Measurements from ENCODE around the gene MAN2A2.

The MAN2A2 gene

DNA sequence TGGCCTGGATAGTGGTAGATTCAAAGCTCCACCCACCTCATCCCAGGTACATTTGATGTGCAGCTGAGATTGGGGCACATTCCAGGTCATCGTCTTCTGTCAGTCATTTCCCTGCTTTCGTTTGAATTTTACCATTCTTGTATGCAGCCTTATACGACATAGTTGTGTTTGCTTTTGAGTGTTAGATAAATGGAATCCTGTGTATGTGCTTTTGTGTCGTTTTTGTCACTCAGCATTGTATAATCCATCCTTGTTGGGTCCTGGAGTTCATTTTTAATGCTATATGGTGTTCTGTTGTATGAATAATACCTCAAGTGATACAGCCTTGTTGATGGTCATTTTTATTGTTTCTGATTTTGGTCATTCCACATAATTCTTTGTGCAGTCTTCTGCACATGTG is 58.9 kb downstream of the MAN2A2 start:
- TF ChIP-seq CTCF (IDR thresholded peaks at IDR 0.05), result no peak
- Histone ChIP-seq H3K36me3 (peaks cover 43% of the 10 kb centered on the region), H3K4me1 (ENCODE audit: control insufficient read depth in 1 of 2, insufficient read depth in 1 of 2, low read depth in 1 of 2, low read length in 1 of 2) (peaks cover 0 to 4% of the 10 kb centered on the region in 2 experiments), H3K27ac (no peak overlapping the region), H3K27me3 (no peaks in the 10 kb centered on the region), H3K4me3 (ENCODE audit: low read depth in 1 of 2, low read length in 1 of 2) (no peak overlapping the region), H3K9me3 (no peaks in the 10 kb centered on the region)

DNA sequence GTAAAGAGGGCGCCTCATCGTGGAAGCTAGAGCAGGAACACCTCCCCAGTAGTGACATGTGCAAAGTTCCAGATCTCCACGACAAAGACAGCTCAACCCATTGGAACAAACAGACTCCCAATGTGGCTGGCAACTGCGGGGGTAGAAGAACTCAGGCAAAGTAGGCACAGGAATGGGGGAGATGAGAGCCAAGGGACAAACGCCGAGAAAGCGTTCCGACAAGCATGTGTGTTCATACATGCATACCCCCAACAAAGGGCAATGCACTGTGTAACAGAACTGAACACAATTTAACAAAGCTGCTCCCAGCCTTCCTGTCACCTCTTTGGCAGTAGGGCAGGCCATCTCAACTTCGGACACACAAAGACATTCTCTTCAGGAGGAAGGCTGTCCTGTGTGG is 63.2 kb downstream of the MAN2A2 start:
- H3K4me3 ChIP-seq (ENCODE audit: low read depth in 1 of 2, low read length in 1 of 2), result no peak overlapping the region
- H3K9me3 ChIP-seq, result no peaks in the 10 kb centered on the region
- TF ChIP-seq CTCF (IDR thresholded peaks at IDR 0.05), result no peak
- H3K27ac ChIP-seq, result no peak overlapping the region
- no peaks in the 10 kb centered on the region for H3K27me3 ChIP-seq
- peaks cover 65% of the 10 kb centered on the region for H3K36me3 ChIP-seq
- H3K4me1 ChIP-seq (ENCODE audit: control insufficient read depth in 1 of 2, insufficient read depth in 1 of 2, low read depth in 1 of 2, low read length in 1 of 2), result no peaks in the 10 kb centered on the region

- TF ChIP-seq CTCF (IDR thresholded peaks at IDR 0.05), result no peak
- Histone ChIP-seq H3K36me3 (peaks cover 57% of the 10 kb centered on the region), H3K27me3 (no peaks in the 10 kb centered on the region), H3K4me3 (ENCODE audit: low read depth in 1 of 2, low read length in 1 of 2) (no peak overlapping the region), H3K4me1 (ENCODE audit: control insufficient read depth in 1 of 2, insufficient read depth in 1 of 2, low read depth in 1 of 2, low read length in 1 of 2) (no peaks in the 10 kb centered on the region), H3K9me3 (no peaks in the 10 kb centered on the region), H3K27ac (no peak overlapping the region)
Observed at GRCh38 chr15:90967206-90967605, 64.1 kb downstream of the MAN2A2 start.

- no peak overlapping the region for H3K4me3 ChIP-seq (ENCODE audit: low read depth in 1 of 2, low read length in 1 of 2)
Observed at GRCh38 chr15:90968434-90968833, 65.3 kb downstream of the MAN2A2 start.

GRCh38 chr15:90970274-90970673 is 67.2 kb downstream of the MAN2A2 start:
- no peaks in the 10 kb centered on the region for H3K27me3 ChIP-seq
- peaks cover 83% of the 10 kb centered on the region for H3K36me3 ChIP-seq
- no peak overlapping the region for H3K27ac ChIP-seq
- H3K4me1 ChIP-seq (ENCODE audit: control insufficient read depth in 1 of 2, insufficient read depth in 1 of 2, low read depth in 1 of 2, low read length in 1 of 2), result no peaks in the 10 kb centered on the region
- H3K4me3 ChIP-seq (ENCODE audit: low read depth in 1 of 2, low read length in 1 of 2), result no peak overlapping the region
- no peaks in the 10 kb centered on the region for H3K9me3 ChIP-seq
- TF ChIP-seq CTCF (IDR thresholded peaks at IDR 0.05), result no peak

More at GRCh38 chr15:90968434-90968833, 65.3 kb downstream of the MAN2A2 start:
- Histone ChIP-seq H3K27me3 (no peaks in the 10 kb centered on the region), H3K9me3 (no peaks in the 10 kb centered on the region), H3K4me1 (ENCODE audit: control insufficient read depth in 1 of 2, insufficient read depth in 1 of 2, low read depth in 1 of 2, low read length in 1 of 2) (no peaks in the 10 kb centered on the region), H3K36me3 (peaks cover 66% of the 10 kb centered on the region), H3K27ac (no peak overlapping the region)
- no peak for TF ChIP-seq CTCF (IDR thresholded peaks at IDR 0.05)

DNA sequence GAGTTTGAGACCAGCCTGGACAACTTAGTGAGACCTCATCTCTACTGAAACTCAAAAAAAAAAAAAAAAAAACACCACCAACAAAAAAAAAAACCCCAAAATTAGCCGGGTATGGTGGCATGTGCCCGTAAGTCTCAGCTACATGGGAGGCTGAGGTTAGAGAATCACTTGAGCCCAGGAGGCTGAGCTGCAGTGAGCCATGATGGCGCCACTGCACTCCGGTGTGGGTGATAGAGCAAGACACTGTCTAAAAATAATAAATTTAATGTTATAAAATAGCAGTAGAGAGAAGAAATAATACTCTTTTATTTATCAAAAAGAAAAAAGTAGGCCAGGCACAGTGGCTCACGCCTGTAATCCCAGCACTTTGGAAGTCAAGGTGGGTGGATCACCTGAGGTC is 69.0 kb downstream of the MAN2A2 start:
- Histone ChIP-seq H3K27ac (no peak overlapping the region), H3K4me3 (ENCODE audit: low read depth in 1 of 2, low read length in 1 of 2) (no peak overlapping the region), H3K4me1 (ENCODE audit: control insufficient read depth in 1 of 2, insufficient read depth in 1 of 2, low read depth in 1 of 2, low read length in 1 of 2) (no peaks in the 10 kb centered on the region), H3K9me3 (no peaks in the 10 kb centered on the region), H3K36me3 (peaks cover 80% of the 10 kb centered on the region), H3K27me3 (no peaks in the 10 kb centered on the region)
- no peak for TF ChIP-seq CTCF (IDR thresholded peaks at IDR 0.05)

All from neutrophil (primary cell).